ENCODE measurements around the gene HOXD3.
A peak's percentile ranks its signal among the peaks of the same experiment; 100 is the strongest.

HOXD3 gene

DNA sequence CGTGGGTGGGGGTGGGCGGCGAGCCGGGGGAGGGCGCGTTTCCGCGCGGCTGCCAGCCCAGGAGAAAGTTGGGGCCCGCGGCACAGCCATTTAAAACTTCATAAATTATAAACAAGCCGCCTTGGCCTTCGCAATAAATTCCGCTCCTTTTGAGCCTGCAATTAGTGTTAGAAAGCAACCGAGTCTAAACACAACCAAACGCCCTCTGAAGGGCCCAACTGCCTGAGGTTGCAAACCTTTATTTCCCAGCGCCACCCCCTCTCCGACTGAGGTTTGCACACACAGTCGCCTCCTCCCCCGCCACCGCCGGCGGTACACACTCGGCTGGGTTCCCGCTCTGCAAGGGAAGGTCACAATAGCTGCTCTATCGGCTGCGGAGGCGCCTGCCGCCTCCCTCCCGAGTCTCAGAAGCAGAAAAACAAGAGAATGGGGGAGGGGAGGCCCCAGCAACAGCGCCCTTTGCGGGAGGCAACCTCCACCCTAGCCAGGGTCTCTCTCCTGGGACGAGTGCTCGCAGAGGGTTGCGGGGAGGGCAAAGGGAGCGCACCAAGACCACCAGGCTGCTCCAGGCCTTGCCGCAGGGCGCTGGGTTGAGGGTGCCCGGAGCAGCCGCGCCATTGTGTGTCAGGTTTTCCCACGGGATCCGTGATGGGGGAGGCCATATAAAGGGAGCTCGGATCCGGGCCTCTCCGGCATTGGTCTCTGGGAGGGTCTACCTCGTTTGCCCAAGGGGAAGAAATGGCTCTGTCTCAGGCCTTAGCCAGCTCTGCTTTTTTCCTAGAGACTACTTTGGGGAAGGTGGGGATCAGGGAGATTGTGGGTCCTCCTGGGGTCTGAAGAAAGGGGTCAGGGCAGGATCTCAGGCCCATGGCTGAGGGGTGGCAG, 18.0 kb downstream of the HOXD3 start:
- no peak for DNase-seq (ENCODE audit: low read depth)
- H3K4me3 ChIP-seq (ENCODE audit: low read length) = no peak overlapping the region
- TF ChIP-seq, protein P1, sequence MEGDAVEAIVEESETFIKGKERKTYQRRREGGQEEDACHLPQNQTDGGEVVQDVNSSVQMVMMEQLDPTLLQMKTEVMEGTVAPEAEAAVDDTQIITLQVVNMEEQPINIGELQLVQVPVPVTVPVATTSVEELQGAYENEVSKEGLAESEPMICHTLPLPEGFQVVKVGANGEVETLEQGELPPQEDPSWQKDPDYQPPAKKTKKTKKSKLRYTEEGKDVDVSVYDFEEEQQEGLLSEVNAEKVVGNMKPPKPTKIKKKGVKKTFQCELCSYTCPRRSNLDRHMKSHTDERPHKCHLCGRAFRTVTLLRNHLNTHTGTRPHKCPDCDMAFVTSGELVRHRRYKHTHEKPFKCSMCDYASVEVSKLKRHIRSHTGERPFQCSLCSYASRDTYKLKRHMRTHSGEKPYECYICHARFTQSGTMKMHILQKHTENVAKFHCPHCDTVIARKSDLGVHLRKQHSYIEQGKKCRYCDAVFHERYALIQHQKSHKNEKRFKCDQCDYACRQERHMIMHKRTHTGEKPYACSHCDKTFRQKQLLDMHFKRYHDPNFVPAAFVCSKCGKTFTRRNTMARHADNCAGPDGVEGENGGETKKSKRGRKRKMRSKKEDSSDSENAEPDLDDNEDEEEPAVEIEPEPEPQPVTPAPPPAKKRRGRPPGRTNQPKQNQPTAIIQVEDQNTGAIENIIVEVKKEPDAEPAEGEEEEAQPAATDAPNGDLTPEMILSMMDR (conservative IDR thresholded peaks at IDR 0.05; ENCODE audit: low read length) = no peak

- H3K4me3 ChIP-seq (ENCODE audit: low read length) = no peak overlapping the region
- TF ChIP-seq, protein P1 (conservative IDR thresholded peaks at IDR 0.05; ENCODE audit: low read length) = no peak
Measured at GRCh38 chr2:176175709-176176607, 18.9 kb downstream of the HOXD3 start.

DNA sequence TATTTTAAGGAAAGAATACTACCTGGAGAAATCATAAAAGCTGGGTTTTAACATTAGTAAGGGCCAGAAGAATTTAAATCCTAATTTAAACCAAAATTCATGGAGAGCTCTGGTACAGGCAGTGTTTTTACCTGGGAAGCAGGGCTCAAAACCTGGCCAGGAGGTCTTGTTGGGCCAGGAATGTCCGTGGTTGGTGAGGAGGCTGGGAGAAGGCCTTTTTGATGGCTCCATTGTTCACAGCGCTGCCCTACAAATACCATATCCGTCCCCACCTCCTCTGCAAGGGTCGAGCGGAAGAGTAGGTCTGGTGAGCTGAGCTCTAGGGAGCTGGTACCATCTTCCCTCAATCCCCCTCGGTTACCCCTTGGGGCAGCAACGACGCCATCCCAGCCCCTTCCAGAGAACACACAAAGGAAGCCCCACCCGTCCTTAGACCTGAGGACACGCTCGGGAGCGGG, 20.5 kb downstream of the HOXD3 start:
- TF ChIP-seq, protein P1 (conservative IDR thresholded peaks at IDR 0.05; ENCODE audit: low read length) = no peak
- H3K4me3 ChIP-seq (ENCODE audit: low read length) = peak overlapping the region; percentile 58
- no peak for DNase-seq (ENCODE audit: low read depth)

More at GRCh38 chr2:176175709-176176607, 18.9 kb downstream of the HOXD3 start:
- DNase-seq (ENCODE audit: low read depth) = no peak

DNA sequence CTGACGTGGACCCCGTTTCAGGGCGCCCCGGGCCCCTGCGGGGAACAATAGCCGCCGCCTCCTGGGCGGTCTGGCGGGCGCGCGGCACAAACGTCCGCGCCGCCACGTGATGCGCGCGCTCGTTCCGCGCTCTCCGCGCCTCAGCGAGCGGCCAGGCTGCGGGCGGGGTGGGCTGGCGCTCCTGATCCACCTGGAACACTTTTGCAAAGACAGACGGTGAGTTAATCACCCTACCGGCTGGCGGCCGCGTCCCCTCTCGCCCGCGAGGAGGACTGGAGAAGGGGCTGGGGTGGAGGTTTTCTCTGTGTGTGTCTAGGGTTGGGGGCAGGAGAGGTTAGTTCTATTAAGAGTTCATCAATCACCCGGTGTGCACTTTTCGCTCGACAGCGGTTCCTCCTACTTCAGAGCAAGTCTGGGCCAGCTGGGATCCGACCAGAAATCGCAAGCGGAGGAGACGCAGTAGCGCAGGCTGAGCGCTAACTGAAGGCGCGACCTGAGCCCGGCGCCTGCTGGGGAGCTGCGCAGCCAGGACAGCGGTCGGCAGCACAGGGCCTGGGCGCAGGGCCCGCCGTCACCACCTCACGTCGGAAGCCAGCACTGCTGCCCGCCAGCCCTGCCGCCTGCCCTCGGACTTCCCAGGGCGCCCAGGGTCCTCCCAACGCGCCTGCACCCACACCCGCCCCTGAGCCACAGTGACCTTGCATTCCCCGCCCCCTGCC, 21.1 kb downstream of the HOXD3 start:
- H3K4me3 ChIP-seq (ENCODE audit: low read length) = peak overlapping the region; percentile 58
- peak; percentile 37 for DNase-seq (ENCODE audit: low read depth)
- TF ChIP-seq, protein P1 (conservative IDR thresholded peaks at IDR 0.05; ENCODE audit: low read length) = no peak

DNA sequence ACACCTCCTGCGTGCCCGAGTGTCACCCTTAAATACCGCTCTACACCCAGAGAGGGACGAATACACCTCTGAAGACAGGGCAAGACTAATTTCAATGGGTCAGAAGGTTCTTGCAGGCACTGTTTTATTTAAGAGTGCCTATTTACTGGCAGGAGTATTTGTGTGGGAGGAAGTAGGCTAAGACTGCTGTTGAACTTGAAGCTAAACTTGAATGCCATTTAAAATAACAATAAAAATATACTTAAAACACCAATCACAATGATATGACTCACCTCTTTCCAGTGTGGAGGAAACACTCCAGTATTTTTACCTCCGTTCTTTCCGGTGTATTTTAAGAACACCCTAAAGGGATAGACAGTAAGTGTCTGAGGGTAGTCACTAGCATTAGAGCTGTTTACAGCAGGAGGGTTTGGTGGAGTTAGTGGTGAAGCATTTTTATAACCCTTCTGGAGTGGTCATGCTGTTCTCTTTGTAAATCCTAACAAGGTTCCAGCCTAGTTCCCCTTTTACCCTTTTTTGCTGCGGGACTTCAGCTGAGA, 21.7 kb downstream of the HOXD3 start:
- TF ChIP-seq, protein P1 (conservative IDR thresholded peaks at IDR 0.05; ENCODE audit: low read length) = no peak
- peak overlapping the region; percentile 58 for H3K4me3 ChIP-seq (ENCODE audit: low read length)

DNA sequence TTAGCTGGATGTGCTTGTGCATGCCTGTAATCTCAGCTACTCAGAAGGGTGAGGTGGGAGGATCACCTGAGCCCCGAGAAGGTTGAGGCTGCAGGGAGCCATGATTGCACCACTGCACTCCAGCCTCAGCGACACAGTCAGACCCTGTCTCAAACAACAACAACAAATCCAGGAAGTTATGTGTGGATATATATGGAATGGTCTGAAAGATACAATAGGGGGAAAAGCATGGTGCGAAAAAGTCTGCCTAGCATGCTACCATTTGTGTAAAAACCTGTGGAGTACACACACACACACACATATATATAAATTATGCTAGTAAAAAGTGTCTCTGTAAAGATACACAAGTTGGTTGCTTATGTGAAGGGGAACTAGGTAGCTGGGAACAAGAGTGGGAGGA, 24.4 kb downstream of the HOXD3 start:
- DNase-seq (ENCODE audit: low read depth) = no peak
- TF ChIP-seq, protein P1 (conservative IDR thresholded peaks at IDR 0.05; ENCODE audit: low read length) = no peak
- H3K4me3 ChIP-seq (ENCODE audit: low read length) = no peak overlapping the region

More for the DNA sequence above, 21.7 kb downstream of the HOXD3 start:
- no peak for DNase-seq (ENCODE audit: low read depth)

All from AG10803 (cell line).